Nephron (organoid): ENCODE data around the gene GALNT3.

Source experiments
- H3K27ac Mint-ChIP-seq, 3 experiments: 2 replicates each; pipeline ENCODE4 v1.8.0; 2020; ENCODE audit warnings: mixed read lengths in 3 of 3, mild to moderate bottlenecking in 2 of 3, moderate library complexity in 1 of 3
- H3K27me3 Mint-ChIP-seq: 2 replicates; pipeline ENCODE4 v1.8.0; 2021; ENCODE audit warnings: low read depth, mild to moderate bottlenecking, moderate library complexity, mixed read lengths
- H3K36me3 Mint-ChIP-seq: 2 replicates; pipeline ENCODE4 v1.8.0; 2020; ENCODE audit warnings: low read depth, mixed read lengths
- H3K4me1 Mint-ChIP-seq: 2 replicates; pipeline ENCODE4 v1.8.0; 2020; ENCODE audit warnings: mixed read lengths
- H3K4me3 Mint-ChIP-seq, 3 experiments: 2 replicates each; pipeline ENCODE4 v1.8.0; 2020; ENCODE audit warnings: mild to moderate bottlenecking in 3 of 3, mixed read lengths in 3 of 3, moderate library complexity in 2 of 3
- H3K9me3 Mint-ChIP-seq: 2 replicates; pipeline ENCODE4 v1.8.0; 2020; ENCODE audit warnings: mixed read lengths
- TF ChIP-seq, protein P1 (sequence below), 3 experiments: fragments of 200-600 bp; sonication (generic); IDR thresholded peaks; one replicate each; pipeline ENCODE4 v1.5.0; 2021; ENCODE audit warnings: antibody characterized with exemption in 3 of 3; ENCODE audit not compliant: unreplicated experiment in 3 of 3

Gene GALNT3

DNA sequence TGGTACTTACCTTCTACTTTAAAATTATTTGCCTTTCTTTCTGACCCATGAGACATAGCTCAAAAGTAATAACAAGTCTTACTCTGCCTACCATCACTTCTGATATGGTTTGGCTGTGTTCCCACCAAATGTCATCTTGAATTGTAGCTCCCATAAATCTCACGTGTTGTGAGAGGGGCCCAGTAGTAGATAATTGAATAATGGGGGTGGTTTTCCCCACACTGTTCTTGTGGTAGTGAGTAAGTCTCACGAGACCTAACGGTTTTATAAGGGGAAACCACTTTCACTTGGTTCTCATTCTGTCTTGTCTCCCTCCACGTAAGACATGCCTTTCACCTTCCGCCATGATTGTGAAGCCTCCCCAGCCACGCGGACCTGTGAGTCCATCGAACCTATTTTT, 47.5 kb downstream of the GALNT3 start:
- Mint-ChIP-seq H3K9me3 (no peaks in the 10 kb centered on the region), H3K4me3 (no peak overlapping the region), H3K4me1 (peaks cover 4% of the 10 kb centered on the region), H3K27me3 (no peaks in the 10 kb centered on the region), H3K36me3 (no peaks in the 10 kb centered on the region), H3K27ac (no peak overlapping the region)
- TF ChIP-seq, protein P1, sequence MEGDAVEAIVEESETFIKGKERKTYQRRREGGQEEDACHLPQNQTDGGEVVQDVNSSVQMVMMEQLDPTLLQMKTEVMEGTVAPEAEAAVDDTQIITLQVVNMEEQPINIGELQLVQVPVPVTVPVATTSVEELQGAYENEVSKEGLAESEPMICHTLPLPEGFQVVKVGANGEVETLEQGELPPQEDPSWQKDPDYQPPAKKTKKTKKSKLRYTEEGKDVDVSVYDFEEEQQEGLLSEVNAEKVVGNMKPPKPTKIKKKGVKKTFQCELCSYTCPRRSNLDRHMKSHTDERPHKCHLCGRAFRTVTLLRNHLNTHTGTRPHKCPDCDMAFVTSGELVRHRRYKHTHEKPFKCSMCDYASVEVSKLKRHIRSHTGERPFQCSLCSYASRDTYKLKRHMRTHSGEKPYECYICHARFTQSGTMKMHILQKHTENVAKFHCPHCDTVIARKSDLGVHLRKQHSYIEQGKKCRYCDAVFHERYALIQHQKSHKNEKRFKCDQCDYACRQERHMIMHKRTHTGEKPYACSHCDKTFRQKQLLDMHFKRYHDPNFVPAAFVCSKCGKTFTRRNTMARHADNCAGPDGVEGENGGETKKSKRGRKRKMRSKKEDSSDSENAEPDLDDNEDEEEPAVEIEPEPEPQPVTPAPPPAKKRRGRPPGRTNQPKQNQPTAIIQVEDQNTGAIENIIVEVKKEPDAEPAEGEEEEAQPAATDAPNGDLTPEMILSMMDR (IDR thresholded peaks at IDR 0.05; ENCODE audit: unreplicated experiment in 3 of 3) = no peak

DNA sequence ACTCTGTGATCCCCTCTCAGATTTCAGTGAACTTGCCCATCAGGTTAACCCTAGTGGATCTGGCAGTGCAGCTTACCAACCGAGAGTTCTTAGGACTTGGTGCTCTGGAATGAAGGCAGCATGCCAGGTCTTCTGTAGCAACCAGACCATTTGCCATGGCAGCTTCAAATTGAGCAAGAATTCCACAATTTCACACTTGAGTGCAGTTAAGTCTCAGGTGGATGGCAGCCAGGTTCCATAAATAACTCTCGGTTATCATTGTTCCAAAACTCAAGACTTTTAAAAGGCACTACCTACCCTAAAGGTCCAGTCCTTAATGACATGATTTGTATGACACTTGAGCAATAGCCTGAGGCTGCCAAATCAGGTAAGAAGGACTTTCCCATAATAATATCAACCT, 48.1 kb downstream of the GALNT3 start:
- Mint-ChIP-seq H3K27me3 (no peaks in the 10 kb centered on the region), H3K27ac (no peak overlapping the region), H3K9me3 (no peaks in the 10 kb centered on the region), H3K4me1 (peaks cover 4% of the 10 kb centered on the region), H3K36me3 (no peaks in the 10 kb centered on the region), H3K4me3 (no peak overlapping the region)
- TF ChIP-seq, protein P1 (IDR thresholded peaks at IDR 0.05; ENCODE audit: unreplicated experiment in 3 of 3) = no peak

DNA sequence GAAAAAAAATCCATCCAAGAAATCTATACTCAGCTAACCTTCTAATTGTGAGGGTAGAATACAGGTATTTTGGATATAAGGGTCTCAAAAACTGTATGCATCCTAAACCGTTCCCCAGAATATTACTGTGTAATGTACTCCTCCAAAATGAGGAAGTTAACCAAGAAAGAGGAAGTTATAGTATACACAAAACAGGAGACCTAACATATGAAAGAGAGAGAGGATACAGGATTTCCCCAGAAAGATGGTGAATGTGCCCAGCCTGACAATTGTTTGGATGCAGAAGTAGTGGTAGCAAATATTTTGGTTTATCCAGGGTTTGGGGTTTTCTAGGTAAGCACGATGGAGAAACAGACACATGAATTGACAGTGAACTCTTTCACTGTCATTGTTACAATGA, 50.6 kb downstream of the GALNT3 start:
- TF ChIP-seq, protein P1 (IDR thresholded peaks at IDR 0.05; ENCODE audit: unreplicated experiment in 3 of 3) = no peak
- Mint-ChIP-seq H3K9me3 (peaks cover 3% of the 10 kb centered on the region), H3K4me1 (peaks cover 2% of the 10 kb centered on the region), H3K27me3 (no peaks in the 10 kb centered on the region), H3K36me3 (no peaks in the 10 kb centered on the region), H3K4me3 (no peak overlapping the region), H3K27ac (no peak overlapping the region)

DNA sequence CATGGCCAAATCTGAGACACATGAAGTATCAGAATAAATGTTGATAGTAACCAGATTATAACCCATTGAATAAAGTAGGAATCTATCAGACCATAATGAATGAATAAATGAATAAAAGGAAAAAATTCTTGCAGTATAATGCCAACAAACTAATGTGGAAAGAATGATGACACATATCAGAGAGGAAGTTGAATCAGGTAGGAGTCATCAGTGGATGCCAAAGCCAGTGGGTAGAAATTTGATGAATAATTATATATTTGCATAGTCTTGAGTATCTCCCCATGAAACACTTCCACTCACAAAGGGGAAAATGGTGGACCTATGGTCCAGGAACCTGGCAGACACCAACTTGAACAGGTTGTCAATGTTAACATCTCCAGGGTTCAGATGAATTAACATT, 68.6 kb downstream of the GALNT3 start:
- Mint-ChIP-seq H3K4me1 (no peaks in the 10 kb centered on the region), H3K4me3 (no peak overlapping the region), H3K27me3 (no peaks in the 10 kb centered on the region), H3K36me3 (no peaks in the 10 kb centered on the region), H3K9me3 (no peaks in the 10 kb centered on the region), H3K27ac (no peak overlapping the region)
- TF ChIP-seq, protein P1 (IDR thresholded peaks at IDR 0.05; ENCODE audit: unreplicated experiment in 3 of 3) = no peak

DNA sequence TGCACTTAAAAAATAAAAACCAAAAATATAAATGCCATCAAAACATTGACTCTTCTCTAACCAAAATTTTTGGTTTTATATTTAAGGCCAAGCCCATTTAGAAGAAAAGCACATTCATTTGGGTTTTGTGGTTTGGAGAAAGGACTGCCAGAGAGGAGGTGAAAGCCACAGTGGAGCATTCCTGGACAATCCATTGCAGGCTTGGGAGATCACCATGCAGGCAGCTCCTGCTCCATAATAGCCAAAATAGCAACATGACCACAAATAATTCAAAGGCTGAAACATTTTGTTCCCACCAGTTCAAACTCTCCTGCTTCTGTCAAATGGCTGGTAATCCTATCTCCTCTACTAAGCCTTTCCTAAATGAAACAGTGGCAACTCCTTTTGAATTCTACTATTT, 73.5 kb downstream of the GALNT3 start:
- H3K4me1 Mint-ChIP-seq = no peaks in the 10 kb centered on the region
- H3K27ac Mint-ChIP-seq = no peak overlapping the region
- H3K36me3 Mint-ChIP-seq = no peaks in the 10 kb centered on the region
- no peak overlapping the region for H3K4me3 Mint-ChIP-seq
- H3K27me3 Mint-ChIP-seq = no peaks in the 10 kb centered on the region
- no peaks in the 10 kb centered on the region for H3K9me3 Mint-ChIP-seq
- TF ChIP-seq, protein P1 (IDR thresholded peaks at IDR 0.05; ENCODE audit: unreplicated experiment in 3 of 3) = no peak

DNA sequence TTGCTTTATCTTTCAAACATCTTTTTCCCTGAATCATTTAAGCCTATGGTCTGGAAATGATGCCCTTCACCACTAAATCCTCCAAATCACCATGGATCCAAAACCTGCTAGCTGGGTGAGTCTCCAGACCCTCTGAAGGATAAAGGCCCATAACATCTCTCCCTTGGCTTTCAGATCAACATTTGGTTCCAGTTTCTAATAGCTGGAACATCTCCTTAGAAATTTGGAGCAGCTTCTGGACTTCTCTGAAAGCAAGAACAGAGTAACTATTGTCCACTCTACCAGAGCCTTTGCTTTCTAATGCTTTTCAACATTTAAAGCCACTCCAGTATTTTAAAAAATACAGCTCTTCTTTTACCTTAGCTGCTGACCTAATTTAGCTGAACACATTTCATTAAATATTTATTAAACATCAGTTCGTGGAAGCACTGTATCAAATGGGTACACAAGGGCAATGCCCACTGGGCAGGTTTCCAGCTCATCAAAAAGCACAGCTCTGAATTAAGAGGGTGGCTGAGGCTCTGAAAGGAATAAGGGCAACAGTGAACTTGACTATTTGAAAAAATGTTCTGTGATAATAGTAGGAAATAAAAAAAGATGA, 75.3 kb downstream of the GALNT3 start:
- H3K36me3 Mint-ChIP-seq = no peaks in the 10 kb centered on the region
- H3K27me3 Mint-ChIP-seq = no peaks in the 10 kb centered on the region
- H3K4me3 Mint-ChIP-seq = no peak overlapping the region
- no peak overlapping the region for H3K27ac Mint-ChIP-seq
- H3K9me3 Mint-ChIP-seq = no peaks in the 10 kb centered on the region
- no peaks in the 10 kb centered on the region for H3K4me1 Mint-ChIP-seq
- TF ChIP-seq, protein P1 (IDR thresholded peaks at IDR 0.05; ENCODE audit: unreplicated experiment in 3 of 3) = no peak
